OCI-LY3 (cell line): Measurements from ENCODE around the gene HCK.

Experiments used
- H2AFZ ChIP-seq: fragments of 200-600, 300-600 bp; shearing (Covaris generic); 2 replicates; pipeline ENCODE4 v1.6.0; 2014; ENCODE audit warnings: antibody characterized with exemption, low read depth, low read length
- H3K27ac ChIP-seq: fragments of 200-600, 300-600 bp; sonication (generic); 2 replicates; pipeline ENCODE4 v1.5.1; 2014; ENCODE audit warnings: mild to moderate bottlenecking, low read length, moderate library complexity, mixed read lengths
- H3K27me3 ChIP-seq: fragments of 200-600, 300-600 bp; sonication (generic); 2 replicates; pipeline ENCODE4 v1.6.1; 2014; ENCODE audit warnings: low read depth, low read length, mixed read lengths
- H3K36me3 ChIP-seq: fragments of 200-600, 300-600 bp; sonication (generic); replicated peaks from 2 replicates; pipeline ENCODE3; 2014; ENCODE audit warnings: low read depth, low read length, mixed read lengths
- H3K4me1 ChIP-seq: fragments of 300-600, 200-600 bp; sonication (generic); 2 replicates; pipeline ENCODE4 v1.6.1; 2014; ENCODE audit warnings: low read length, mixed read lengths
- H3K4me2 ChIP-seq: fragments of 200-600, 300-600 bp; sonication (generic); 2 replicates; pipeline ENCODE4 v1.6.1; 2014; ENCODE audit warnings: low read length, mixed read lengths
- H3K4me3 ChIP-seq: fragments of 300-600, 200-600 bp; sonication (generic); 2 replicates; pipeline ENCODE4 v1.5.1; 2014; ENCODE audit warnings: antibody characterized with exemption, mild to moderate bottlenecking, low read length, moderate library complexity
- H3K79me2 ChIP-seq: fragments of 300-600, 200-600 bp; shearing (Covaris generic); 2 replicates; pipeline ENCODE4 v1.6.1; 2014; ENCODE audit warnings: mild to moderate bottlenecking, low read length, mixed read lengths
- H3K9ac ChIP-seq: fragments of 300-600, 200-600 bp; shearing (Covaris generic); 2 replicates; pipeline ENCODE4 v1.6.0; 2014; ENCODE audit warnings: mild to moderate bottlenecking, low read length, moderate library complexity
- H3K9me3 ChIP-seq: fragments of 200-600, 300-600 bp; shearing (Covaris generic); 2 replicates; pipeline ENCODE4 v1.6.1; 2014; ENCODE audit warnings: low read length, mixed read lengths; ENCODE audit not compliant: insufficient read depth
- H4K20me1 ChIP-seq: fragments of 200-600, 300-600 bp; sonication (generic); 2 replicates; pipeline ENCODE4 v1.6.1; 2016; ENCODE audit warnings: low read length, mixed read lengths; ENCODE audit not compliant: insufficient read depth
- EZH2phosphoT487 ChIP-seq: fragments of 200-600 bp; shearing (Covaris generic); IDR thresholded peaks from 2 replicates; pipeline ENCODE4 v1.6.1; 2018; ENCODE audit warnings: antibody characterized with exemption, mixed run types, low read depth
- TF ChIP-seq, protein P1 (sequence below): fragments of 200-600, 300-600 bp; sonication (generic); IDR thresholded peaks from 2 replicates; pipeline ENCODE4 v1.5.1; 2014; ENCODE audit warnings: antibody characterized with exemption, low read length, low read depth

HCK gene

GRCh38 chr20:32138921-32139320 lies 86.9 kb downstream of the HCK start:
- Histone ChIP-seq H3K9ac (no peak overlapping the region), H4K20me1 (peaks cover 3% of the 10 kb centered on the region), H3K4me1 (no peaks in the 10 kb centered on the region), H3K27ac (no peak overlapping the region), H3K4me3 (no peak overlapping the region), H3K9me3 (no peaks in the 10 kb centered on the region), H3K27me3 (no peaks in the 10 kb centered on the region), H2AFZ (no peak overlapping the region), H3K79me2 (no peaks in the 10 kb centered on the region), H3K36me3 (peaks cover 83% of the 10 kb centered on the region), H3K4me2 (no peak overlapping the region)
- TF ChIP-seq EZH2phosphoT487, result no peak
- TF ChIP-seq, protein P1, sequence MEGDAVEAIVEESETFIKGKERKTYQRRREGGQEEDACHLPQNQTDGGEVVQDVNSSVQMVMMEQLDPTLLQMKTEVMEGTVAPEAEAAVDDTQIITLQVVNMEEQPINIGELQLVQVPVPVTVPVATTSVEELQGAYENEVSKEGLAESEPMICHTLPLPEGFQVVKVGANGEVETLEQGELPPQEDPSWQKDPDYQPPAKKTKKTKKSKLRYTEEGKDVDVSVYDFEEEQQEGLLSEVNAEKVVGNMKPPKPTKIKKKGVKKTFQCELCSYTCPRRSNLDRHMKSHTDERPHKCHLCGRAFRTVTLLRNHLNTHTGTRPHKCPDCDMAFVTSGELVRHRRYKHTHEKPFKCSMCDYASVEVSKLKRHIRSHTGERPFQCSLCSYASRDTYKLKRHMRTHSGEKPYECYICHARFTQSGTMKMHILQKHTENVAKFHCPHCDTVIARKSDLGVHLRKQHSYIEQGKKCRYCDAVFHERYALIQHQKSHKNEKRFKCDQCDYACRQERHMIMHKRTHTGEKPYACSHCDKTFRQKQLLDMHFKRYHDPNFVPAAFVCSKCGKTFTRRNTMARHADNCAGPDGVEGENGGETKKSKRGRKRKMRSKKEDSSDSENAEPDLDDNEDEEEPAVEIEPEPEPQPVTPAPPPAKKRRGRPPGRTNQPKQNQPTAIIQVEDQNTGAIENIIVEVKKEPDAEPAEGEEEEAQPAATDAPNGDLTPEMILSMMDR, result no peak

DNA sequence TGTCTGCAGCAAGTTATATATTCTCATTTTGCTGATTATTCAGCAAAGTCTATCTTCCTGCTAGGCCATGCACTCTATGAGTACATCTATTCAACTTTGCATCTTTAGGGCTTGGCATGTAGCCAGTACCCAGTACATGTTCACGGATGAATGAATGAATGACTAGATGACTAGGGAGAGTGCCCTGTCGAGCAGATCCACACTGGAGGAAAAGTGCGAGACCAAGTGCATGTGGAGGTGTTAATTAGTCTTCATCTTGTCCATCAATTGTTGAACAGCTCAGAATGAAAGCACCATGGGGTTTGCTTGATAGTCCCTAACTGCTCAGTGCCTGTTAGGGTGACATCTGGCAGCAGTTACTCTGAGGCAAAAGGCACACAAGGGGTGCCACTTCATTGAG lies 87.9 kb downstream of the HCK start:
- H3K79me2 ChIP-seq, result no peaks in the 10 kb centered on the region
- no peak overlapping the region for H2AFZ ChIP-seq
- TF ChIP-seq, protein P1, result no peak
- no peak for TF ChIP-seq EZH2phosphoT487
- H3K27ac ChIP-seq, result no peak overlapping the region
- no peaks in the 10 kb centered on the region for H3K4me1 ChIP-seq
- no peak overlapping the region for H3K4me2 ChIP-seq
- H3K9me3 ChIP-seq, result no peaks in the 10 kb centered on the region
- no peaks in the 10 kb centered on the region for H4K20me1 ChIP-seq
- H3K4me3 ChIP-seq, result no peak overlapping the region
- no peak overlapping the region for H3K9ac ChIP-seq
- no peaks in the 10 kb centered on the region for H3K27me3 ChIP-seq
- H3K36me3 ChIP-seq, result peaks cover 88% of the 10 kb centered on the region

DNA sequence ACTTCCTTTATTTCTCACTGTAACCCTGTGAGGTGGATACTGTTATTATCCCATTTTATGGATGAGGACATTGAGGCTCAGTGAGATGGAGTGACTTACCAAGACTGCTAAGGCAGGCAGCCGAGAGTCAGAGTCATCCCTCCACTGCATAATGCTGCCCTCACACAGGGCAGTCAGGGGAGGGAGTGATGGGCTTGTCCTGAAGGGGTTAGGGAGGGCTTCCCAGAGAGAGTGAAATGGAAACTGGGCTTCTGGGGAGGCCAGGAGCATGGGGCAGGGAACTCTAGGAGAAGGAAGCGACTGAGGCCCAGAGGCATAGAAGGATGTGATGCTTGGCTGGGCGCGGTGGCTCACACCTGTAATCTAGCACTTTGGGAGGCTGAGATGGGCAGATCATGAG lies 88.6 kb downstream of the HCK start:
- no peaks in the 10 kb centered on the region for H3K9me3 ChIP-seq
- H2AFZ ChIP-seq, result no peak overlapping the region
- no peak overlapping the region for H3K4me2 ChIP-seq
- no peaks in the 10 kb centered on the region for H3K4me1 ChIP-seq
- no peaks in the 10 kb centered on the region for H3K79me2 ChIP-seq
- H4K20me1 ChIP-seq, result no peaks in the 10 kb centered on the region
- no peak overlapping the region for H3K4me3 ChIP-seq
- TF ChIP-seq, protein P1, result no peak
- TF ChIP-seq EZH2phosphoT487, result no peak
- H3K9ac ChIP-seq, result no peak overlapping the region
- H3K27me3 ChIP-seq, result no peaks in the 10 kb centered on the region
- peaks cover 90% of the 10 kb centered on the region for H3K36me3 ChIP-seq
- H3K27ac ChIP-seq, result no peak overlapping the region

- Histone ChIP-seq H3K27me3 (no peaks in the 10 kb centered on the region), H3K4me2 (no peak overlapping the region), H4K20me1 (no peaks in the 10 kb centered on the region), H3K79me2 (no peaks in the 10 kb centered on the region), H3K27ac (no peak overlapping the region), H3K4me1 (no peaks in the 10 kb centered on the region), H2AFZ (no peak overlapping the region), H3K9me3 (no peaks in the 10 kb centered on the region), H3K36me3 (peaks cover 91% of the 10 kb centered on the region), H3K9ac (no peak overlapping the region), H3K4me3 (no peak overlapping the region)
- TF ChIP-seq, protein P1, result no peak
- TF ChIP-seq EZH2phosphoT487, result no peak
These were observed 89.5 kb downstream of the HCK start for GRCh38 chr20:32141465-32141980.
